Parathyroid adenoma (tissue), 2 donors: ENCODE data around the gene PLCH2.
"Not testable (repeated sequence)": the region's sequence is repeated elsewhere in the genome, so short reads cannot be mapped to it uniquely, and the experiment has no call there.

Experiments
- H2AFZ ChIP-seq: fragments of 300-600 bp; sonication (generic); one replicate; pipeline ENCODE4 v1.7.0; 2017; ENCODE audit warnings: antibody characterized with exemption, mild to moderate bottlenecking
- H3K27ac ChIP-seq: fragments of 300-600 bp; sonication (generic); one replicate; pipeline ENCODE4 v1.7.0; 2017
- H3K27me3 ChIP-seq: fragments of 300-600 bp; sonication (generic); one replicate; pipeline ENCODE4 v1.7.0; 2017; ENCODE audit warnings: low read length; ENCODE audit not compliant: control insufficient read depth, insufficient read depth
- H3K36me3 ChIP-seq: fragments of 300-600 bp; sonication (generic); one replicate; pipeline ENCODE4 v1.7.0; 2017; ENCODE audit warnings: low read length; ENCODE audit not compliant: control insufficient read depth, insufficient read depth
- H3K4me1 ChIP-seq: fragments of 300-600 bp; sonication (generic); one replicate; pipeline ENCODE4 v1.7.0; 2017; ENCODE audit warnings: control low read depth
- H3K4me2 ChIP-seq: fragments of 300-600 bp; sonication (generic); one replicate; pipeline ENCODE4 v1.7.0; 2017; ENCODE audit warnings: low read length
- H3K4me3 ChIP-seq: fragments of 300-600 bp; sonication (generic); one replicate; pipeline ENCODE4 v1.7.0; 2017; ENCODE audit warnings: low read depth, low read length
- H3K79me2 ChIP-seq: fragments of 300-600 bp; sonication (generic); one replicate; pipeline ENCODE4 v1.7.0; 2017; ENCODE audit warnings: control low read depth
- H3K9ac ChIP-seq: fragments of 300-600 bp; sonication (generic); one replicate; pipeline ENCODE4 v1.7.0; 2017; ENCODE audit warnings: mild to moderate bottlenecking
- H3K9me3 ChIP-seq: fragments of 300-600 bp; sonication (generic); one replicate; pipeline ENCODE4 v1.7.0; 2017; ENCODE audit warnings: low read length; ENCODE audit not compliant: control insufficient read depth
- TF ChIP-seq, protein P1 (sequence below): fragments of 300-600 bp; sonication (generic); IDR thresholded peaks from one replicate; pipeline ENCODE4 v1.7.0; 2017; ENCODE audit warnings: antibody characterized with exemption, mild to moderate bottlenecking
- donor health status: primary hyperparathyroidism.

Gene PLCH2

DNA sequence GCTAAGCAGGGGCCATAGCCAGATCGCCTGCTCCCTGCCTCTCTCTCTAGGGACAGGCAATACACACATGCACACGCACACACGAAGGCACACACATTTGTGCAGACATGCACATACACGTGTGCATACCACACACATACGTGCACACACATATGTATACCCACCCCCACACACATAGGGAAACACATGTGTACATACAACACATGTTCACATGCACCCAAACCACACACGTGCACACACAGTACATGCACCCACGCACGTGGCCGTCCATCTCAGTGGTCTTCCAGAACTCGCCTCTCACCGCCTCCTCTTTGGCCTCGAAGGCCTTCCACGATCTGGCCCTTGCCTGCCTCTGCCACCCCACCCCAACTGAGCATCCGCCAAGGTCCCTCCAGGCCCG lies 38.5 kb upstream of the PLCH2 start:
- H3K9ac ChIP-seq, result no peak overlapping the region
- H3K79me2 ChIP-seq, result no peaks in the 10 kb centered on the region
- no peak overlapping the region for H3K4me3 ChIP-seq
- no peak overlapping the region for H3K4me2 ChIP-seq
- TF ChIP-seq, protein P1, sequence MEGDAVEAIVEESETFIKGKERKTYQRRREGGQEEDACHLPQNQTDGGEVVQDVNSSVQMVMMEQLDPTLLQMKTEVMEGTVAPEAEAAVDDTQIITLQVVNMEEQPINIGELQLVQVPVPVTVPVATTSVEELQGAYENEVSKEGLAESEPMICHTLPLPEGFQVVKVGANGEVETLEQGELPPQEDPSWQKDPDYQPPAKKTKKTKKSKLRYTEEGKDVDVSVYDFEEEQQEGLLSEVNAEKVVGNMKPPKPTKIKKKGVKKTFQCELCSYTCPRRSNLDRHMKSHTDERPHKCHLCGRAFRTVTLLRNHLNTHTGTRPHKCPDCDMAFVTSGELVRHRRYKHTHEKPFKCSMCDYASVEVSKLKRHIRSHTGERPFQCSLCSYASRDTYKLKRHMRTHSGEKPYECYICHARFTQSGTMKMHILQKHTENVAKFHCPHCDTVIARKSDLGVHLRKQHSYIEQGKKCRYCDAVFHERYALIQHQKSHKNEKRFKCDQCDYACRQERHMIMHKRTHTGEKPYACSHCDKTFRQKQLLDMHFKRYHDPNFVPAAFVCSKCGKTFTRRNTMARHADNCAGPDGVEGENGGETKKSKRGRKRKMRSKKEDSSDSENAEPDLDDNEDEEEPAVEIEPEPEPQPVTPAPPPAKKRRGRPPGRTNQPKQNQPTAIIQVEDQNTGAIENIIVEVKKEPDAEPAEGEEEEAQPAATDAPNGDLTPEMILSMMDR, result no peak
- peaks cover 5% of the 10 kb centered on the region for H3K27me3 ChIP-seq
- H2AFZ ChIP-seq, result no peak overlapping the region
- H3K4me1 ChIP-seq, result no peaks in the 10 kb centered on the region
- no peak overlapping the region for H3K27ac ChIP-seq
- H3K9me3 ChIP-seq, result no peaks in the 10 kb centered on the region
- H3K36me3 ChIP-seq, result no peaks in the 10 kb centered on the region

- H2AFZ ChIP-seq, result no peak overlapping the region
- no peaks in the 10 kb centered on the region for H3K79me2 ChIP-seq
- H3K9me3 ChIP-seq, result no peaks in the 10 kb centered on the region
- H3K27me3 ChIP-seq, result peaks cover 5% of the 10 kb centered on the region
- no peaks in the 10 kb centered on the region for H3K4me1 ChIP-seq
- TF ChIP-seq, protein P1, result no peak
- no peak overlapping the region for H3K9ac ChIP-seq
- H3K4me3 ChIP-seq, result no peak overlapping the region
- no peaks in the 10 kb centered on the region for H3K36me3 ChIP-seq
- H3K27ac ChIP-seq, result no peak overlapping the region
- no peak overlapping the region for H3K4me2 ChIP-seq
Observed at GRCh38 chr1:2438038-2438437, 38.1 kb upstream of the PLCH2 start.

DNA sequence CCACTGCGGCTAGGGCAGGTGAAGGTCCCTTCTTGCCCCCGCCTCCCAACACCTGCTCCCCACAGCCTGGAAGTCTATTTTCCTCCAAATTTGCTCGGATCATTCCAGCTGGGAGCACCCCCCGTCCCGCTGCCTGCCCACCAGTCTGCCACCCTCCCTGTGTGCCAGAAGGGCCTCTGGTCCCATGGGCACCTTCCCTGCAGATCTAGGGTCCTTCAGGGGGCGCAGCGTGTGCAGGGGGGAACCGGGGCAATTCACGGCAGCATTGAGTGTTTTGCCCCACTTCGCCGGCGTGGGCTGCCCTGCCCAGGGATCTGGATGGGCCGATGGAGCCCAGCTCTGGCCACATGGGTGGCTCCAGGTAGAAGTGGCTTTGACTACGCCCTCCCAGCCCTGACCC lies 37.4 kb upstream of the PLCH2 start:
- no peak overlapping the region for H2AFZ ChIP-seq
- no peak overlapping the region for H3K4me2 ChIP-seq
- H3K4me1 ChIP-seq, result no peaks in the 10 kb centered on the region
- no peaks in the 10 kb centered on the region for H3K79me2 ChIP-seq
- TF ChIP-seq, protein P1, result no peak
- H3K9ac ChIP-seq, result no peak overlapping the region
- H3K27ac ChIP-seq, result no peak overlapping the region
- no peaks in the 10 kb centered on the region for H3K36me3 ChIP-seq
- peaks cover 5% of the 10 kb centered on the region for H3K27me3 ChIP-seq
- no peaks in the 10 kb centered on the region for H3K9me3 ChIP-seq
- H3K4me3 ChIP-seq, result no peak overlapping the region

DNA sequence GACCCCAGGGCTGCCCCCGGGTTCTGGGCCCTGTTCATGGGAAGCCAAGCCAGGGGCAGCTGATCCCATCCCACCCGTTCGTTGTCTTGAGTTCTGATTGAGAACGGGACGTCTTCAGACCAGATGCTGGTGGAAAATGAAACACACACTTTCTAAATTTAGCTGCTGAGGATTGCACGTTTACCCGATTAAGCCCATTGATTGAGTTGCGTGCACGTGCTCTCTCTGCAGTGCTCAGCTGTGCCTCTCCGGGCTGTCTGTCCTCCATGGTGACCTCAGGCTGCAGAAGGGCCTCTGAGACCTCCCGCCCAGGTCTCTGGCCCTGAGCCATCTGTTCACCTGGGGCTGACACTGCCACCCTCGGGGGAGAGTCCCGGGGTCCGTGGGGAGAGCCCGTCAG lies 36.7 kb upstream of the PLCH2 start:
- Histone ChIP-seq H3K27me3 (no peaks in the 10 kb centered on the region), H3K4me2 (no peak overlapping the region), H2AFZ (no peak overlapping the region), H3K27ac (no peak overlapping the region), H3K9ac (no peak overlapping the region), H3K9me3 (no peaks in the 10 kb centered on the region), H3K79me2 (no peaks in the 10 kb centered on the region), H3K4me1 (no peaks in the 10 kb centered on the region), H3K4me3 (no peak overlapping the region), H3K36me3 (no peaks in the 10 kb centered on the region)
- TF ChIP-seq, protein P1, result no peak

GRCh38 chr1:2440346-2440745 lies 35.7 kb upstream of the PLCH2 start:
- not testable (repeated sequence) for H3K4me3 ChIP-seq, H3K9me3 ChIP-seq, H2AFZ ChIP-seq, H3K4me1 ChIP-seq, H3K4me2 ChIP-seq, H3K27me3 ChIP-seq, H3K79me2 ChIP-seq, H3K36me3 ChIP-seq, H3K9ac ChIP-seq, H3K27ac ChIP-seq
